Ovary (tissue), 9 donors: ENCODE measurements around the gene HNRNPUL1. TPM values are rescaled to one million over a fixed set of nuclear protein-coding genes. Genes with fewer than 3 reads are reported as not detected.

Source experiments
- DNase-seq, 5 donors: peaks; one replicate each; pipeline ENCODE4 v3.0.0-alpha.2; 2019 to 2020
- H3K27ac ChIP-seq, 2 donors: fragments of 200-600 bp; one replicate each; pipeline versions ENCODE4 v1.5.1 to v1.8.0; 2019 to 2022
- H3K27me3 ChIP-seq: fragments of 200-600 bp; one replicate; pipeline ENCODE4 v1.8.0; 2022
- H3K36me3 ChIP-seq: fragments of 200-600 bp; sonication (generic); one replicate; pipeline ENCODE4 v1.5.1; 2019
- H3K4me1 ChIP-seq: one replicate; pipeline ENCODE4 v1.8.1; 2013; ENCODE audit warnings: mild to moderate bottlenecking, moderate library complexity; ENCODE audit not compliant: insufficient read depth
- H3K4me3 ChIP-seq: fragments of 200-600 bp; sonication (generic); one replicate; pipeline ENCODE4 v1.5.1; 2017
- H3K9me3 ChIP-seq, 2 donors: fragments of 200-600 bp in 1 of 2; sonication (generic) in 1 of 2; one replicate each; pipeline versions ENCODE4 v1.5.1 to v1.8.1; 2013 to 2019; ENCODE audit warnings: mild to moderate bottlenecking in 1 of 2, moderate library complexity in 1 of 2
- CTCF ChIP-seq, 3 donors: fragments of 450-650 bp in 2 of 3; fragments of 200-600 bp in 1 of 3; IDR thresholded peaks; one replicate each; pipeline versions ENCODE4 v1.5.1 to v1.8.0; 2016 to 2022; ENCODE audit warnings: antibody characterized with exemption in 3 of 3, mild to moderate bottlenecking in 1 of 3
- EP300 ChIP-seq: sonication (generic); formaldehyde crosslinking; IDR thresholded peaks from one replicate; pipeline ENCODE4 v1.6.1; 2017; ENCODE audit warnings: antibody characterized with exemption
- POLR2A ChIP-seq: fragments of 450-650 bp; IDR thresholded peaks from one replicate; pipeline ENCODE4 v1.6.1; 2017; ENCODE audit warnings: antibody characterized with exemption, mild to moderate bottlenecking, moderate library complexity
- WGBS, 3 donors: extraction: QIAGEN DNeasy Blood & Tissue Kit in 1 of 3; methylation state at CpG; one replicate each; pipeline versions ENCODE4 v1.1.5 to v1.1.7; 2013 to 2017; 5-methylcytosine and 5-hydroxymethylcytosine counted together
- intact Hi-C, 4 donors: fragments of 100-400 bp; cut with DNase I; formaldehyde crosslinking; loops; one replicate each; pipeline versions ENCODE4 v1.11.0 to v1.15.1; 2022 to 2023
- polyA plus RNA-seq, 2 donors: library from polyadenylated mRNA; stranded (reverse); fragments of 200-250 nt in 1 of 2; fragments of 350-450 nt in 1 of 2; fragmentation: Illumina TruSeq in 1 of 2; extraction: RNeasy Lipid Tissue Mini Kit (QIAGEN cat#74804) in 1 of 2; gene quantifications; one replicate each; pipeline ENCODE4 v1.2.3, GENCODE V29; 2013 to 2014
- total RNA-seq, 7 donors: library from RNA; depleted of rRNA in 2 of 7; stranded (reverse); fragments of >200 nt in 2 of 7; fragmentation: NEBNext Ultra II Directional in 3 of 7; extraction: Animal tissue kit (Norgen Biotek cat#: 25700) in 3 of 7; gene quantifications; one replicate each; pipeline versions ENCODE4 v1.1.0 to v1.2.4, GENCODE V29; 2016 to 2023
- donor health status: DM: no; HTN: no; CAD: no; lungs with moderate emphysema.
- donor health status: DM: no; HTN: no; CAD: no.
- donor health status: Bipolar disorder and iron deficiency.
- donor health status: DM: yes; HTN: yes; CAD: no.
- donor health status: DM: no; HTN: no; CAD: no.
- donor health status: DM: yes; HTN: yes; CAD: no.

The HNRNPUL1 gene
- total and polyA plus RNA-seq, 9 donors = 102 to 259 (median 211) TPM

- Histone ChIP-seq H3K9me3 (no peaks in the 10 kb centered on the region), H3K4me3 (no peak overlapping the region), H3K27ac (no peak overlapping the region), H3K4me1 (no peaks in the 10 kb centered on the region), H3K27me3 (no peaks in the 10 kb centered on the region), H3K36me3 (no peaks in the 10 kb centered on the region)
- TF ChIP-seq EP300 (no peak), CTCF (IDR thresholded peaks at IDR 0.05) (no peak), POLR2A (no peak)
- WGBS, 3 donors = 76 to 78% (median 77%) methylated on average over 4 of the region's 4 CpGs
- DNase-seq = no peak
- intact Hi-C loops = no loop called here
Measured at GRCh38 chr19:41244117-41244516, 20.1 kb upstream of the HNRNPUL1 start.

- Histone ChIP-seq H3K9me3 (no peaks in the 10 kb centered on the region), H3K27ac (no peak overlapping the region), H3K4me1 (no peaks in the 10 kb centered on the region), H3K36me3 (no peaks in the 10 kb centered on the region), H3K4me3 (no peak overlapping the region), H3K27me3 (no peaks in the 10 kb centered on the region)
- TF ChIP-seq CTCF (IDR thresholded peaks at IDR 0.05) = no peak
- TF ChIP-seq POLR2A = no peak
- no peak for TF ChIP-seq EP300
- 88 to 92% (median 91%) methylated on average over 3 of the region's 3 CpGs for WGBS, 3 donors
- intact Hi-C loops = no loop called here
- DNase-seq = no peak
Measured at GRCh38 chr19:41245843-41246242, 18.3 kb upstream of the HNRNPUL1 start.

- Histone ChIP-seq H3K36me3 (no peaks in the 10 kb centered on the region), H3K4me3 (no peak overlapping the region), H3K4me1 (no peaks in the 10 kb centered on the region), H3K27ac (no peak overlapping the region), H3K27me3 (no peaks in the 10 kb centered on the region), H3K9me3 (no peaks in the 10 kb centered on the region)
- intact Hi-C loops = no loop called here
- no peak for DNase-seq
- no peak for TF ChIP-seq POLR2A
- TF ChIP-seq EP300 = no peak
- TF ChIP-seq CTCF (IDR thresholded peaks at IDR 0.05) = no peak
- WGBS, 3 donors = 96 to 98% (median 97%) methylated on average over 4 of the region's 4 CpGs
Measured at GRCh38 chr19:41248895-41249294, 15.3 kb upstream of the HNRNPUL1 start.

GRCh38 chr19:41249707-41250423, 14.3 kb upstream of the HNRNPUL1 start:
- no peak for DNase-seq
- intact Hi-C loops = loop anchor here in 1 of 4 donors (5.0 kb wide), 1 partner anchor 33 kb away; the partner anchor contains the start of gene AXL
- Histone ChIP-seq H3K9me3 (no peaks in the 10 kb centered on the region), H3K36me3 (no peaks in the 10 kb centered on the region), H3K27me3 (no peaks in the 10 kb centered on the region), H3K27ac (no peak overlapping the region), H3K4me3 (no peak overlapping the region), H3K4me1 (no peaks in the 10 kb centered on the region)
- TF ChIP-seq EP300 = no peak
- TF ChIP-seq CTCF (IDR thresholded peaks at IDR 0.05) = no peak
- no peak for TF ChIP-seq POLR2A
- 93 to 94% (median 93%) methylated on average over 9 of the region's 9 CpGs for WGBS, 3 donors
